Activated CD4-positive, alpha-beta T cell treated with anti-CD3 and anti-CD28 coated beads for 48 hours (primary cell): Measurements from ENCODE around the gene ABHD12.

Experiments
- DNase-seq: peaks from one replicate; pipeline ENCODE4 v3.0.0-alpha.2; 2020

The ABHD12 gene

GRCh38 chr20:25253606-25254275 is 136.9 kb downstream of the ABHD12 start:
- no peak for DNase-seq

GRCh38 chr20:25252686-25253421 is 137.8 kb downstream of the ABHD12 start:
- no peak for DNase-seq

- no peak for DNase-seq
These were observed 138.4 kb downstream of the ABHD12 start for GRCh38 chr20:25252230-25252651.

- no peak for DNase-seq
These were observed 139.1 kb downstream of the ABHD12 start for GRCh38 chr20:25251558-25251957.

- no peak for DNase-seq
These were observed 139.6 kb downstream of the ABHD12 start for GRCh38 chr20:25251019-25251418.

DNA sequence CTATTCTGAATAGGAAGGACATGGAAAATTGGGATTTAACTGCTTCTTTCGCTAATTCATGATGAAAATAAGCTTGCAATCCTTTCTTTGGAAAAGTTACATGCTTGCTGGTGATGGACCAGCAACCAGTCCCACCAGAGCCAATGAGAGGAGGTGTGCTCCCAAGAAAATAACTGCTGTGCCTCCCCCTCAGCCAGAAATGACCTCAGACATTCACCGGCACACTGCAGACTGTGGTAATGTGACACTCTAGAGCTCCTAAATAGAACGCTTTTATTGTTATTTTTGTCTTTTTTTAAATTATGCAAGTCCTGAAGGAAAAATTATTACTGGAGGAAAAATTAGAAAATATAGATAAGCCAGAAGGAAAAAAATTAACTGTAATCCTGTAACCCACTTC is 140.1 kb downstream of the ABHD12 start:
- DNase-seq = no peak
